NCI-H187 (cell line): Measurements from ENCODE around the gene SKIDA1.

Experiments used
- DNase-seq, 2 experiments: peaks; one replicate each; lab custom pipeline; 2025; lab: John Stamatoyannopoulos, UW

The SKIDA1 gene

GRCh38 chr10:21501731-21502347, 23.6 kb downstream of the SKIDA1 start:
- no peak for DNase-seq

- DNase-seq, result no peak
Measured at GRCh38 chr10:21501091-21501490, 24.4 kb downstream of the SKIDA1 start.

GRCh38 chr10:21500578-21500910, 24.9 kb downstream of the SKIDA1 start:
- no peak for DNase-seq

GRCh38 chr10:21499701-21500577, 25.5 kb downstream of the SKIDA1 start:
- DNase-seq, result no peak

GRCh38 chr10:21498986-21499385, 26.5 kb downstream of the SKIDA1 start:
- DNase-seq, result no peak

- DNase-seq, result no peak
Measured at GRCh38 chr10:21498377-21498776, 27.1 kb downstream of the SKIDA1 start.

GRCh38 chr10:21497177-21497807, 28.2 kb downstream of the SKIDA1 start:
- DNase-seq, result peak in 1 of 2 experiments; percentile 44

GRCh38 chr10:21496343-21497176, 28.9 kb downstream of the SKIDA1 start:
- DNase-seq, result peak in 1 of 2 experiments; percentile 42

GRCh38 chr10:21495752-21496342, 29.6 kb downstream of the SKIDA1 start:
- peak; percentile 58 to 64 for DNase-seq

- DNase-seq, result no peak
Measured at GRCh38 chr10:21495002-21495751, 30.3 kb downstream of the SKIDA1 start.

GRCh38 chr10:21494191-21495001, 31.1 kb downstream of the SKIDA1 start:
- DNase-seq, result no peak

GRCh38 chr10:21493784-21494183, 31.7 kb downstream of the SKIDA1 start:
- no peak for DNase-seq

- DNase-seq, result no peak
Measured at GRCh38 chr10:21492421-21492820, 33.1 kb downstream of the SKIDA1 start.

- no peak for DNase-seq
Measured at GRCh38 chr10:21490711-21491105, 34.8 kb downstream of the SKIDA1 start.

GRCh38 chr10:21490028-21490710, 35.3 kb downstream of the SKIDA1 start:
- no peak for DNase-seq

GRCh38 chr10:21488957-21489446, 36.5 kb downstream of the SKIDA1 start:
- no peak for DNase-seq

- no peak for DNase-seq
Measured at GRCh38 chr10:21488246-21488956, 37.1 kb downstream of the SKIDA1 start.

GRCh38 chr10:21487416-21488180, 37.9 kb downstream of the SKIDA1 start:
- DNase-seq, result no peak
